HG02981 (cell line): Measurements from ENCODE around the gene PMM2.
"Not testable (repeated sequence)": the region's sequence is repeated elsewhere in the genome, so short reads cannot be mapped to it uniquely, and the experiment has no call there.

Experiments used
- ATAC-seq: cut with Tn5 transposase; IDR thresholded peaks from one replicate; pipeline ENCODE4 v1.9.1; 2021; ENCODE audit warnings: mild to moderate bottlenecking, moderate library complexity; ENCODE audit not compliant: unreplicated experiment

The PMM2 gene

GRCh38 chr16:8781797-8782196 lies 15.8 kb upstream of the PMM2 start:
- no peak for ATAC-seq

GRCh38 chr16:8782673-8783072 lies 15.0 kb upstream of the PMM2 start:
- ATAC-seq = no peak

GRCh38 chr16:8785408-8785807 lies 12.2 kb upstream of the PMM2 start:
- no peak for ATAC-seq

- ATAC-seq = not testable (repeated sequence)
Measured at GRCh38 chr16:8786316-8786715, 11.3 kb upstream of the PMM2 start.

GRCh38 chr16:8788578-8789172 lies 9.0 kb upstream of the PMM2 start:
- no peak for ATAC-seq

- no peak for ATAC-seq
Measured at GRCh38 chr16:8795091-8795490, 2.5 kb upstream of the PMM2 start.

- no peak for ATAC-seq
Measured at GRCh38 chr16:8795818-8796217, 1.8 kb upstream of the PMM2 start.

- ATAC-seq = no peak
Measured at GRCh38 chr16:8796469-8797363, 923 bp upstream of the PMM2 start.

- ATAC-seq = no peak
Measured at GRCh38 chr16:8798174-8798527, 512 bp downstream of the PMM2 start.

GRCh38 chr16:8798535-8799157 lies 1.0 kb downstream of the PMM2 start:
- no peak for ATAC-seq

GRCh38 chr16:8801701-8802100 lies 4.1 kb downstream of the PMM2 start:
- no peak for ATAC-seq

- ATAC-seq = not testable (repeated sequence)
Measured at GRCh38 chr16:8803733-8804132, 6.1 kb downstream of the PMM2 start.

GRCh38 chr16:8804313-8804712 lies 6.7 kb downstream of the PMM2 start:
- ATAC-seq = no peak

GRCh38 chr16:8806272-8806983 lies 8.8 kb downstream of the PMM2 start:
- no peak for ATAC-seq

- no peak for ATAC-seq
Measured at GRCh38 chr16:8807189-8807588, 9.6 kb downstream of the PMM2 start.

- ATAC-seq = no peak
Measured at GRCh38 chr16:8808009-8808408, 10.4 kb downstream of the PMM2 start.

GRCh38 chr16:8808613-8809353 lies 11.1 kb downstream of the PMM2 start:
- ATAC-seq = no peak

GRCh38 chr16:8812162-8812843 lies 14.7 kb downstream of the PMM2 start:
- ATAC-seq = no peak

GRCh38 chr16:8814095-8814806 lies 16.6 kb downstream of the PMM2 start:
- ATAC-seq = no peak
